Kidney epithelial cell (primary cell): ENCODE measurements around the gene PROS1. TPM values are rescaled to one million over a fixed set of nuclear protein-coding genes. Genes with fewer than 3 reads are reported as not detected.

ENCODE experiments used
- DNase-seq: peaks from one replicate; pipeline ENCODE4 v3.0.0-alpha.2; 2010; ENCODE audit warnings: low read depth
- H3K27me3 ChIP-seq: 2 replicates; pipeline ENCODE4 v1.6.0; 2011; ENCODE audit warnings: low read length; ENCODE audit not compliant: control insufficient read depth, insufficient read depth
- H3K36me3 ChIP-seq: 2 replicates; pipeline ENCODE4 v1.5.1; 2011; ENCODE audit warnings: low read length; ENCODE audit not compliant: control insufficient read depth, insufficient read depth
- H3K4me3 ChIP-seq: 2 replicates; pipeline ENCODE4 v1.5.1; 2011; ENCODE audit warnings: low read depth, mild to moderate bottlenecking, control low read depth, low read length
- CTCF ChIP-seq: IDR thresholded peaks from 2 replicates; pipeline ENCODE4 v1.5.1; 2011; ENCODE audit warnings: mild to moderate bottlenecking, moderate library complexity, low read length, control low read depth, inconsistent platforms; ENCODE audit not compliant: insufficient read depth, poor library complexity, severe bottlenecking
- total RNA-seq: library from RNA; depleted of rRNA; stranded (reverse); fragments of >200 nt; gene quantifications from 2 replicates; pipeline ENCODE4 v1.2.3, GENCODE V29; 2015

PROS1 gene
- total RNA-seq, 1 donor from 2014 or later: 14.1 TPM

DNA sequence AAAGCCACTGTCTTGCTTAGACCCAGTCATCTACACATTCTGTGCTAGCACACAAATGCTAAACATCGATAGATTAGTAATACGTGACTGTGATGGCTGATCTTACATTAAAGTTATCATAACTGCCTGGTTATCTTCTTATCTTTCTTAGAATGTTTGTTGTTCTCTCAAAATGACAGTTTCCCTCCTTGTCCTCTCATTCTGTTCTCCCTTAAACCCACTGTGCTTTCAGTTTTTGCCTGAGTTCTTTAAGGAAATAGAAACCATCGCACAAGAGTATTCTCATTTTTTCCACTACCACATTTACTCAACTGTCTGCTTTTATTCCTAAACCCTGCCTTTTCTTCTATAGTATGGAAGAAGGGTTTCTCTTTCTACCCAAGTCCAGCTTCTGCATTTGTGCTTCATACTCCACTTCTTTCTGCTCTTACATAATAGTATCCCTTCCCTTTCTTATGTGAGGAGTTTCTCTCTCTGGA, 37.6 kb upstream of the PROS1 start:
- DNase-seq: no peak
- no peaks in the 10 kb centered on the region for H3K27me3 ChIP-seq
- TF ChIP-seq CTCF: no peak
- no peaks in the 10 kb centered on the region for H3K36me3 ChIP-seq
- no peak overlapping the region for H3K4me3 ChIP-seq

- DNase-seq: no peak
- no peaks in the 10 kb centered on the region for H3K27me3 ChIP-seq
- no peak overlapping the region for H3K4me3 ChIP-seq
- H3K36me3 ChIP-seq: no peaks in the 10 kb centered on the region
- no peak for TF ChIP-seq CTCF
Measured at GRCh38 chr3:94009608-94010007, 35.9 kb upstream of the PROS1 start.

DNA sequence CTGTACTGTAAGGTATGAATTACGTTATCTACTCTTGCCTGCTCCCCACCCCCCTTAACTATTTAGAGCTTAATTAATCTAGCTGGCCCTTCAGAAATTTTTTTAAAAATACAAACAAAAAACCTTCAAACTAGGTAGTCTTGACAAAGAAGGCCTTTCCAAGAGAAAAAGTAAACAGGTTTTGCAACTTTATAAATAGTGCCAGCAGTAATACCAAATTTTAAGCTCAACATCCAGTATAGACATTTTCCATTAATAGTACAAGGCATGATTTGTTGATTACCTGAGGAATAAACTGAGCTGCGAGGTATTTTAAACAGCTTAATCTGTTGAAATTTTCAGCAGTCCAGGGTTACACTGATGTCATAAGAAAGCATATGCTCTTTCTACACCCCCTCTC, 34.6 kb upstream of the PROS1 start:
- H3K27me3 ChIP-seq: no peaks in the 10 kb centered on the region
- no peak for DNase-seq
- no peak for TF ChIP-seq CTCF
- no peak overlapping the region for H3K4me3 ChIP-seq
- no peaks in the 10 kb centered on the region for H3K36me3 ChIP-seq

GRCh38 chr3:94004301-94004910, 30.7 kb upstream of the PROS1 start:
- peak; percentile 34 for DNase-seq
- Histone ChIP-seq H3K27me3 (no peaks in the 10 kb centered on the region), H3K36me3 (no peaks in the 10 kb centered on the region), H3K4me3 (no peak overlapping the region)
- peak; percentile 80 for TF ChIP-seq CTCF

DNA sequence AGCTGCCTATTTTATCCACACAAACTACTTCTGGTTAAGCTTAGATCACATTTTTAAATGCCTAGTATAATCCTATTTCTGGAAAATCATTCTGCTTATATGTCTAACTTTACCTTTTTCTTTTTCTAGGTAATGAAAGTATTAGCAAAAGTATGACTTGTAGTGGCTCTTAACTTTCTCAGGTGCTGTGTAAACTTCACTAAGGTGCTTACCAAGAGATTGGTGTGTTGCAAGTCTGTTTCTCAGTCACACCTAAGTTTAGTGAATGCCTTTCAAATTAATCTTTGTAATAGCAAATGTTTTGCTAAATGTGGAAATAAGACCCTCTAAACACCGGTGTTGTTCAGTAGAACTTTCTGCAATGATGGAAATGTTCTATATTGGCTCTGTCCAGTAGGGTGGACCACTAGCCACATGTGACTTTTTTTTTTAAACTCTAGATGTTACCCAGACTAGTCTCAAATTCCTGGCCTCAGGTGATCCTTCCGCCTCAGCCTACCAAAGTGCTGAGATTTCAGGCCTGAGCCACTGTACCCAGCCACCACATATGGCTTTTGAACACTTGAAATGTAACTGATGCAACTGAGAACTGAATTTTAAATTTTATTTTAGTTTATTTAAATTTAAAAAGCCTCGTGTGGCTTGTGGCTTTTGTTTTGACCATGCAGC, 28.3 kb upstream of the PROS1 start:
- DNase-seq: no peak
- Histone ChIP-seq H3K27me3 (no peaks in the 10 kb centered on the region), H3K4me3 (no peak overlapping the region), H3K36me3 (no peaks in the 10 kb centered on the region)
- no peak for TF ChIP-seq CTCF
